Measurements from ENCODE around the gene UBB.
A peak's percentile ranks its signal among the peaks of the same experiment; 100 is the strongest.
"Not testable (repeated sequence)": the region's sequence is repeated elsewhere in the genome, so short reads cannot be mapped to it uniquely, and the experiment has no call there.

UBB gene

DNA sequence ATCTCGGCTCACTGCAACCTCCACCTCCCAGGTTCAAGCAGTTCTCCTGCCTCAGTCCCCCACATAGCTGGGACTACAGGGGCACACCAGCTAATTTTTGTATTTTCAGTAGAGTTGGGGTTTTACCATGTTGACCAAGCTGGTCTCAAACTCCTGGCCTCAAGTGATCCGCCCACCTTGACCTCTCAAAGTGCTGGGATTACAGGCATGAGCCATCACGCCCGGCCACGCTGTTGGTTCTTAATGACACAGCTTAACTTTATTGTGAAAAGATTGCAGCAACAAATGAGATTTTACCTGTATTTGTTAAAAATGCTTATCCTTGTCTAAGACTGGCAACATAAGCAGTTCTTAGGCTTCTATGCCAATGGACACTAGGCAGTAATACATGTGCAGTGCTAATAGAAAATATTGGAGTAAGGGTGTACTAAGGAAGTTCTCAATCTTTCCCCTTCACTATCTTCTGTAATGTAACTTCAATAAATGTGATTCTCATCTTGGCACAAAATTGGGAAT is 2.9 kb downstream of the UBB start:
- no peak overlapping the region for H3K4me3 ChIP-seq (ENCODE audit: low read depth, low read length)
- TF ChIP-seq, protein P1, sequence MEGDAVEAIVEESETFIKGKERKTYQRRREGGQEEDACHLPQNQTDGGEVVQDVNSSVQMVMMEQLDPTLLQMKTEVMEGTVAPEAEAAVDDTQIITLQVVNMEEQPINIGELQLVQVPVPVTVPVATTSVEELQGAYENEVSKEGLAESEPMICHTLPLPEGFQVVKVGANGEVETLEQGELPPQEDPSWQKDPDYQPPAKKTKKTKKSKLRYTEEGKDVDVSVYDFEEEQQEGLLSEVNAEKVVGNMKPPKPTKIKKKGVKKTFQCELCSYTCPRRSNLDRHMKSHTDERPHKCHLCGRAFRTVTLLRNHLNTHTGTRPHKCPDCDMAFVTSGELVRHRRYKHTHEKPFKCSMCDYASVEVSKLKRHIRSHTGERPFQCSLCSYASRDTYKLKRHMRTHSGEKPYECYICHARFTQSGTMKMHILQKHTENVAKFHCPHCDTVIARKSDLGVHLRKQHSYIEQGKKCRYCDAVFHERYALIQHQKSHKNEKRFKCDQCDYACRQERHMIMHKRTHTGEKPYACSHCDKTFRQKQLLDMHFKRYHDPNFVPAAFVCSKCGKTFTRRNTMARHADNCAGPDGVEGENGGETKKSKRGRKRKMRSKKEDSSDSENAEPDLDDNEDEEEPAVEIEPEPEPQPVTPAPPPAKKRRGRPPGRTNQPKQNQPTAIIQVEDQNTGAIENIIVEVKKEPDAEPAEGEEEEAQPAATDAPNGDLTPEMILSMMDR (IDR thresholded peaks at IDR 0.05; ENCODE audit: borderline replicate concordance, insufficient read depth, low read depth, low read length) = no peak

DNA sequence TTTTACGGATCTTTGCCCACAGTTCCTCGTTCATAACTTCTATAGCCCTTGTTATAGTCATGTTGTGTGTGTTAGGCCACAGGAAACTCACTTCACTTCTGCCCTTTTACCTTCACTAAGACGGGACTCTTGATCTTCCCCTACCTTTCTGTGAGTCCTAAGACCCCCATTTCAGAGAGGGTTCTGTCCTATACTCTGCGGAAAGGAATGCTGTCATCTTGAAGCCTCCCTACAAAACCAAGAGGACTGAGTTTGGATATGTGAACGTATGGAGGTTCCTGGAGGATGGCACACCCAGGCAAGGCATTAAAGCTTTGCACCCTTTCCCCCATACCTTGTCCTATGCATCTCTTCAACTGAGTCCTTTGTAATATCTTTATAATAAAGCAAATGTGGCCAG is 3.7 kb downstream of the UBB start:
- H3K4me3 ChIP-seq (ENCODE audit: low read depth, low read length) = no peak overlapping the region
- TF ChIP-seq, protein P1 (IDR thresholded peaks at IDR 0.05; ENCODE audit: borderline replicate concordance, insufficient read depth, low read depth, low read length) = no peak

DNA sequence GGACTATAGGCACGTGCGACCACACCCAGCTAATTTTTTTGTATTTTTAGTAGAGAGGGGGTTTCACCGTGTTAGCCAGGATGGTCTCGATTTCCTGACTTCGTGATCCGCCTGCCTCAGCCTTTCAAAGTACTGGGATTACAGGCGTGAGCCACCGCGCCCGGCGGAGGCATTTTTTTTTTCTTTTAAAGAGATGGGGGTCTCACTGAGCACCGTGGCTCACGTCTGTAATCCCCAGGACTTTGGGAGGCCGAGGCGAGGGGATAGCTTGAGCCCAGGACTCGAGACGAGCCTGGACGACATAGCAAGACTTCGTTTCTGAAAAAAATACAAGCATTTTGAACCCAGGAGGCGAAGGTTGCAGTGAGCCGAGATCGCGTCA is 5.2 kb downstream of the UBB start:
- H3K4me3 ChIP-seq (ENCODE audit: low read depth, low read length) = peak overlapping the region; percentile 63

DNA sequence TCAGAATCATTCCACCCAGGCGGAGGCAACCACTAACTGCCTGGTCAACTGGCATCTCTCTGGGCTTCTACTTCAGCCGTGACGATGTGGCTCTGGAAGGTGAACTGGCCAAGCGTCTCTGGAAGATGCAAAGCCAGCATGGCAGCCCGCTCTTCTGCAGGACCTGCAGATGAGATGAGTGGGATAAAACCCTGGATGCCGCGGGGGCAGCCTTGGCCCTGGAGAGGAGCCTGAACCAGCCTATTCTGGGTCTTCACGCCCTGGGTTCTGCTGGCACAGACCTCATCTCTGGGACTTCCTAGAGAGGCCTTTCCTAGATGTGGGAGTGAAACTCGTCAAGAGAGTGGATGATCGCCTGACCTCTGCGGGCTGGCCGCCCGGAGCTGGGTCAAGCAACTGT is 10.6 kb downstream of the UBB start:
- H3K4me3 ChIP-seq (ENCODE audit: low read depth, low read length) = no peak overlapping the region
- TF ChIP-seq, protein P1 (IDR thresholded peaks at IDR 0.05; ENCODE audit: borderline replicate concordance, insufficient read depth, low read depth, low read length) = no peak

DNA sequence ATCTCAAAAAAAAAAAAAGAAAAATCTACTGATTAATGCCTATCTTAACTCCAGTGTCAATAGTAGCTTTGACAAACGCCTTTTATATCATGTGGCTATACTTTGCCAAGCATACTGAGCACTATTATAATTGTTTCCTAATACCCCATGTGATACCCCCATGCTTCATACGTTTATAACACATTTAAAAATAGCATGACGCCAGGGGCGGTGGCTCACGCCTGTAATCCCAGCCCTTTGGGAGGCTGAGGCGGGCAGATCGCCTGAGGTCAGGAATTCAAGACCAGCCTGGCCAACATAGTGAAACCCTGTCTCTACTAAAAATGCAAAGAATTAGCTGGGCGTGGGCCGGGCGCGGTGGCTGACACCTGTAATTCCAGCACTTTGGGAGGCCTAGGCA is 11.6 kb downstream of the UBB start:
- H3K4me3 ChIP-seq (ENCODE audit: low read depth, low read length) = not testable (repeated sequence)

DNA sequence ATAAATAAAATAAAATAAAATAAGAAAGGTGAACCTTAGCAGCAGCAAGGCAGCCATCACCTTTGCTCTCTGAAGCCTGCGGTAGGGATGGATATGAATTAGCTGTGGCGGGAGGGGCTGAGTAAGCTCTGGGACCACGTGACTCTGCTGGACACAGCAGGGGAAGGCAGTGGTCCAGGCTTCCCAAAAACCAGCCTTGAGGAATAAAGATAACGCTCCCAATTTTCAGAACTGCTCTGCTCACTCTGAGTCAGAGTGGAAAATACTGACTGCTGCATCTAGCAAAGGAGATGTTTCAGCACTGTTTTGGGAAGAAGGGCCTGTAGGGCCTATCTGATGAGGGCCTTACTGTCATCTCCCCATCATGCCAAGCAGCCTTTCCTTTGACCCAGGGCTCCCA is 15.0 kb downstream of the UBB start:
- not testable (repeated sequence) for H3K4me3 ChIP-seq (ENCODE audit: low read depth, low read length)

DNA sequence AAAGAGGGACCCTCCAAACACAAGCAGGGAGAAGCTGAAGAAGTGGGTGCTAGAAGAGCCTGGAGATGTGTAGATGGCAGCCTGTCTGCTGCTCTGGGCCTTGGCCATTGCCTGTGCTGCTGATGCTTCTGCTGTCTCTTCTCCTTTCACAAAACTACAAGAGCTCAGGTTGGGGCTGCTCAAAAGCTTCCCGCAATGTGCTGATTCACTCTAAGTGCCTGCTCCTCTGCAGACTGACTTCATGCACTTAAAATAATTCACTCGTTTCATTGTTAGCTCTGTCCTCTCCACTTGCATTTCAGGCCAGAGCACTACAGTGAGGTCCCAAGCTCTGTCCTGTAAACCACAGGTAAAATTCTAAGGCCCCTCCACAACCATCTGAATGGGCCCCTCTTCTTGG is 15.8 kb downstream of the UBB start:
- not testable (repeated sequence) for H3K4me3 ChIP-seq (ENCODE audit: low read depth, low read length)

DNA sequence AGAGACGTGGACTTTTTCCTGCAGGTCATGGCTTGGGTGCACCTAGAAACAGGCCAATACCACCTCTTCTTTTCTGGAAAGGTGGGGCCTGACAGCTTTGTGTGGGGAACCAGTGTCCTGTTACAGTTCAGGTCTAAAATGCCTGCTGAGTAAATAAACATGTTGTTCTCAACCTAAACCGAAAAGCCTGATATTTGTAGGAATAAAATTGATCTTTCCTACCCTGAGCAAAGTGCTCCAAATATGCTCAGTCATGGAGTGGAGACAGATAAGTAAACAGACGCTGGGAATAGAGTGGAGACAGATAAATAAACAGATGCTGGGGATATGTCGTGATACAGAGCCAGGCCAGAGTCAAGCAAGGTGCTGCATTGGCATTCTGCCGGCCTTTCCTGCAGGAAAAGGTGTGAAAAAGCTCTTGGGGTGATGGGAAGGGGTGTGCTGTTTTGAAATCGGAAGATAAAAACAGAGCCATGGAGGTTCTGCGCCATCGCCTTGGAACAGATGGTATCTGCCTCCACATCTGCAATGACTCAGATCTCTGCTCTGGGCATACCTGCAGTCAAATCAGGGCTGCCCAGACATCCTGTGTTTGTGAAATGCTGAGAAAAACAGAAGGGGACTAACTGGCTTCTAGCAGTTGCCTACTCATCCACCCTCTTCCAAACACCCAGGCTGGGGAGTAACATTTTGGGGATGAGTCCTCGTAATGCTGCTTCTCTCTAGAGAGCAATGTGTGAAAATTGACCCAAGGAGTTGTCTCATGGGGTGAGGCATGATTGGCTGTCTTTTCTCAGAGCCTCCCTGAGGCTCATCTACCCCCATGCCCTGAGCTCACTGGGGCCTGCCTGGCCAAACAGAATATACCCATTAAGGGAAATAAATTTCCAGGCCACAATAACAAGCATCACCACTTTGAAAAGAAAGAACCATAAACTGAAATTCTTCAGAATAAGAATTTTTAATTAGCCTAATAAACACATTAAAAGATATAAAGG is 17.7 kb downstream of the UBB start:
- no peak overlapping the region for H3K4me3 ChIP-seq (ENCODE audit: low read depth, low read length)
- TF ChIP-seq, protein P1 (IDR thresholded peaks at IDR 0.05; ENCODE audit: borderline replicate concordance, insufficient read depth, low read depth, low read length) = no peak

DNA sequence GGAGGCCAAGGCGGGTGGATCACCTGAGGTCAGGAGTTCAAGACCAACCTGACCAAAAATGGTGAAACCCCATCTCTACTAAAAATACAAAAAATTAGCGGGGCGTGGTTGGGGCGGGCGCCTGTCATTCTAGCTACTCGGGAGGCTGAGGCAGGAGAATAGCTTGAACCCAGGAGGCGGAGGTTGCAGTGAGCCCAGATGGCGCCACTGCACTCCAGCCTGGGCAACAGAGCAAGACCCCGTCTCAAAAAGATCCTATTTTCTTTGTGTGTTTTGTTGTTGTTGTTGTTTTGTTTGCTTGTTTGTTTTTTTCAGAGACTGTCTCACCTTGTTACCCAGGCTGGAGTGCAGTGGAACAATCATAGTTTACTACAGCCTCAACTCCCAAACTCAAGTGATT is 23.0 kb downstream of the UBB start:
- not testable (repeated sequence) for H3K4me3 ChIP-seq (ENCODE audit: low read depth, low read length)
